CD4-positive, alpha-beta T cell (primary cell): Measurements from ENCODE around the gene ADCY5. TPM values are rescaled to one million over a fixed set of nuclear protein-coding genes. Genes with fewer than 3 reads are reported as not detected.

Experiments
- ATAC-seq: fragments of 200-7000 bp; cut with Tn5 transposase; one replicate; pipeline ENCODE4 v1.10.0; 2022; ENCODE audit warnings: mild to moderate bottlenecking; ENCODE audit not compliant: poor library complexity
- CTCF ChIA-PET: fragments of 350-600 bp; sonication (Branson Sonifier 250); formaldehyde crosslinking; loops from one replicate; lab custom pipeline; 2021; ENCODE audit warnings: antibody characterized with exemption, inconsistent platforms; lab: Charles Lee
- POLR2A ChIA-PET: fragments of 350-600 bp; sonication (Branson Sonifier 250); formaldehyde crosslinking; loops from one replicate; lab custom pipeline; 2021; ENCODE audit warnings: antibody characterized with exemption, inconsistent platforms; lab: Charles Lee
- DNase-seq, 14 experiments: peaks; one replicate each; pipeline ENCODE4 v3.0.0-alpha.2; 2013 to 2020; ENCODE audit warnings: mixed read lengths in 2 of 14
- H3K27ac ChIP-seq, 2 donors: one replicate each; pipeline versions ENCODE4 v1.5.1 to v1.7.0; 2013; ENCODE audit warnings: low read length in 2 of 2, low read depth in 1 of 2, mild to moderate bottlenecking in 1 of 2
- H3K27me3 ChIP-seq, 2 experiments: 1 replicate in 1 of 2; 2 replicates in 1 of 2; pipeline versions ENCODE4 v1.6.1 to v1.7.0; 2013; ENCODE audit warnings: low read length in 2 of 2, control low read depth in 1 of 2, mild to moderate bottlenecking in 1 of 2, moderate library complexity in 1 of 2; ENCODE audit not compliant: insufficient read depth in 2 of 2, control insufficient read depth in 1 of 2
- H3K36me3 ChIP-seq: one replicate; pipeline ENCODE4 v1.6.1; 2013; ENCODE audit warnings: low read length, control low read depth; ENCODE audit not compliant: insufficient read depth
- H3K4me1 ChIP-seq: one replicate; pipeline ENCODE4 v1.6.1; 2013; ENCODE audit warnings: low read length, control low read depth; ENCODE audit not compliant: insufficient read depth
- H3K4me3 ChIP-seq: one replicate; pipeline ENCODE4 v1.5.1; 2013; ENCODE audit warnings: mild to moderate bottlenecking, low read length, moderate library complexity
- H3K9me3 ChIP-seq, 2 experiments: 1 replicate in 1 of 2; 2 replicates in 1 of 2; pipeline versions ENCODE4 v1.6.1 to v1.7.0; 2013; ENCODE audit warnings: low read length in 2 of 2, mild to moderate bottlenecking in 2 of 2, control low read depth in 1 of 2, moderate library complexity in 1 of 2; ENCODE audit not compliant: control insufficient read depth in 1 of 2, insufficient read depth in 1 of 2
- H3K27ac Mint-ChIP-seq: one replicate; pipeline ENCODE4 v1.8.0; 2020; ENCODE audit warnings: mixed read lengths
- H3K27me3 Mint-ChIP-seq: one replicate; pipeline ENCODE4 v1.8.0; 2021; ENCODE audit warnings: mixed read lengths
- H3K36me3 Mint-ChIP-seq: one replicate; pipeline ENCODE4 v1.8.0; 2021; ENCODE audit warnings: low read depth, mixed read lengths
- H3K4me1 Mint-ChIP-seq: one replicate; pipeline ENCODE4 v1.8.0; 2021; ENCODE audit warnings: low read depth, mixed read lengths
- H3K4me3 Mint-ChIP-seq: one replicate; pipeline ENCODE4 v1.8.0; 2020; ENCODE audit warnings: mild to moderate bottlenecking, mixed read lengths
- H3K9me3 Mint-ChIP-seq: one replicate; pipeline ENCODE4 v1.8.0; 2020; ENCODE audit warnings: mixed read lengths
- CTCF ChIP-seq: fragments of 200-600 bp; IDR thresholded peaks from one replicate; pipeline ENCODE4 v1.8.0; 2022; ENCODE audit warnings: antibody characterized with exemption, mild to moderate bottlenecking
- intact Hi-C, 2 experiments: fragments of 100-400 bp; cut with DNase I in 1 of 2; cut with micrococcal nuclease in 1 of 2; formaldehyde crosslinking; loops; one replicate each; pipeline versions ENCODE4 v1.15.1 to v1.9.0; 2023 to 2025; cut with DNase I, micrococcal nuclease
- total RNA-seq, 174 experiments: library from RNA in 2 of 174; stranded (reverse) in 2 of 174; gene quantifications; one replicate each; pipeline ENCODE4 v1.2.3 and lab custom pipeline; 2021 to 2026

Gene ADCY5
- total RNA-seq, 2 experiments from 2014 or later: not detected

GRCh38 chr3:123295171-123295900 lies 153.6 kb downstream of the ADCY5 start:
- Histone ChIP-seq H3K4me3 (no peak overlapping the region), H3K36me3 (no peaks in the 10 kb centered on the region), H3K9me3 (peaks cover 0 to 27% of the 10 kb centered on the region in 2 experiments), H3K27ac (no peak overlapping the region), H3K4me1 (no peaks in the 10 kb centered on the region), H3K27me3 (no peaks in the 10 kb centered on the region)
- Mint-ChIP-seq H3K36me3 (no peaks in the 10 kb centered on the region), H3K27ac (no peak overlapping the region), H3K27me3 (peaks cover 17% of the 10 kb centered on the region), H3K4me1 (no peaks in the 10 kb centered on the region), H3K4me3 (no peak overlapping the region), H3K9me3 (no peaks in the 10 kb centered on the region)
- no peak for TF ChIP-seq CTCF
- ATAC-seq: no peak
- CTCF ChIA-PET: no interaction called here
- no peak for DNase-seq
- intact Hi-C loops: no loop called here
- POLR2A ChIA-PET: no interaction called here

GRCh38 chr3:123294296-123294938 lies 154.5 kb downstream of the ADCY5 start:
- no peak for ATAC-seq

More at GRCh38 chr3:123294296-123294938, 154.5 kb downstream of the ADCY5 start:
- no peak overlapping the region for H3K4me3 Mint-ChIP-seq
- CTCF ChIA-PET: no interaction called here
- no peaks in the 10 kb centered on the region for H3K4me1 Mint-ChIP-seq
- H3K27ac Mint-ChIP-seq: no peak overlapping the region
- POLR2A ChIA-PET: no interaction called here
- Histone ChIP-seq H3K4me3 (no peak overlapping the region), H3K27me3 (no peaks in the 10 kb centered on the region), H3K36me3 (no peaks in the 10 kb centered on the region), H3K4me1 (no peaks in the 10 kb centered on the region), H3K9me3 (peaks cover 0 to 36% of the 10 kb centered on the region in 2 experiments), H3K27ac (no peak overlapping the region)
- no peaks in the 10 kb centered on the region for H3K36me3 Mint-ChIP-seq
- no peak for TF ChIP-seq CTCF
- intact Hi-C loops: no loop called here
- DNase-seq: no peak
- peaks cover 17% of the 10 kb centered on the region for H3K27me3 Mint-ChIP-seq
- H3K9me3 Mint-ChIP-seq: no peaks in the 10 kb centered on the region
